ENCODE results near the gene ERVFRD-1.

ERVFRD-1 gene

GRCh38 chr6:11153447-11153846, 41.9 kb upstream of the ERVFRD-1 start:
- H4K20me1 ChIP-seq (ENCODE audit: insufficient read depth, low read length), result no peaks in the 10 kb centered on the region
- no peaks in the 10 kb centered on the region for H3K4me1 ChIP-seq (ENCODE audit: low read length)
- DNase-seq, result no peak
- no peaks in the 10 kb centered on the region for H3K9me2 ChIP-seq (replicated peaks; ENCODE audit: insufficient read depth, low read length)
- no peak for TF ChIP-seq EZH2phosphoT487 (IDR thresholded peaks at IDR 0.05; ENCODE audit: low read length)
- TF ChIP-seq EZH2 (optimal IDR thresholded peaks at IDR 0.05; ENCODE audit: low read depth, low read length), result no peak
- no peak for TF ChIP-seq CTCF (IDR thresholded peaks at IDR 0.05; ENCODE audit: low read length)
- no peaks in the 10 kb centered on the region for H3K27me3 ChIP-seq (replicated peaks; ENCODE audit: insufficient read depth, low read length)
- no peak overlapping the region for H3K4me2 ChIP-seq (ENCODE audit: low read depth, low read length)
- H3K9ac ChIP-seq (ENCODE audit: low read length), result no peak overlapping the region
- no peaks in the 10 kb centered on the region for H3K79me2 ChIP-seq (ENCODE audit: low read length)
- H3K4me3 ChIP-seq (ENCODE audit: low read length), result no peak overlapping the region
- no peaks in the 10 kb centered on the region for H3K36me3 ChIP-seq (replicated peaks; ENCODE audit: insufficient read depth, low read length)
- no peak overlapping the region for H2AFZ ChIP-seq (ENCODE audit: low read length)
- H3F3A ChIP-seq (ENCODE audit: insufficient read depth, low read length), result no peaks in the 10 kb centered on the region
- no peaks in the 10 kb centered on the region for H3K9me3 ChIP-seq (replicated peaks; ENCODE audit: insufficient read depth, low read length)
- H3K27ac ChIP-seq (ENCODE audit: low read length), result no peak overlapping the region

- no peaks in the 10 kb centered on the region for H3K4me1 ChIP-seq (ENCODE audit: low read length)
- no peaks in the 10 kb centered on the region for H3K9me2 ChIP-seq (replicated peaks; ENCODE audit: insufficient read depth, low read length)
- no peak for TF ChIP-seq EZH2phosphoT487 (IDR thresholded peaks at IDR 0.05; ENCODE audit: low read length)
- TF ChIP-seq EZH2 (optimal IDR thresholded peaks at IDR 0.05; ENCODE audit: low read depth, low read length), result no peak
- TF ChIP-seq CTCF (IDR thresholded peaks at IDR 0.05; ENCODE audit: low read length), result no peak
- no peaks in the 10 kb centered on the region for H3K27me3 ChIP-seq (replicated peaks; ENCODE audit: insufficient read depth, low read length)
- no peaks in the 10 kb centered on the region for H3K79me2 ChIP-seq (ENCODE audit: low read length)
- no peak overlapping the region for H3K4me3 ChIP-seq (ENCODE audit: low read length)
- no peak overlapping the region for H2AFZ ChIP-seq (ENCODE audit: low read length)
- no peak overlapping the region for H3K9ac ChIP-seq (ENCODE audit: low read length)
- H3K9me3 ChIP-seq (replicated peaks; ENCODE audit: insufficient read depth, low read length), result no peaks in the 10 kb centered on the region
- H3F3A ChIP-seq (ENCODE audit: insufficient read depth, low read length), result no peaks in the 10 kb centered on the region
- H4K20me1 ChIP-seq (ENCODE audit: insufficient read depth, low read length), result no peaks in the 10 kb centered on the region
- H3K27ac ChIP-seq (ENCODE audit: low read length), result no peak overlapping the region
- no peaks in the 10 kb centered on the region for H3K36me3 ChIP-seq (replicated peaks; ENCODE audit: insufficient read depth, low read length)
- no peak for DNase-seq
- no peak overlapping the region for H3K4me2 ChIP-seq (ENCODE audit: low read depth, low read length)
Measured at GRCh38 chr6:11152581-11152980, 41.1 kb upstream of the ERVFRD-1 start.

GRCh38 chr6:11151488-11151887, 40.0 kb upstream of the ERVFRD-1 start:
- H3K27me3 ChIP-seq (replicated peaks; ENCODE audit: insufficient read depth, low read length), result no peaks in the 10 kb centered on the region
- H3K79me2 ChIP-seq (ENCODE audit: low read length), result no peaks in the 10 kb centered on the region
- H3K4me2 ChIP-seq (ENCODE audit: low read depth, low read length), result no peak overlapping the region
- H3K4me3 ChIP-seq (ENCODE audit: low read length), result no peak overlapping the region
- H3K4me1 ChIP-seq (ENCODE audit: low read length), result no peaks in the 10 kb centered on the region
- H2AFZ ChIP-seq (ENCODE audit: low read length), result no peak overlapping the region
- H3K36me3 ChIP-seq (replicated peaks; ENCODE audit: insufficient read depth, low read length), result no peaks in the 10 kb centered on the region
- H3K9ac ChIP-seq (ENCODE audit: low read length), result no peak overlapping the region
- no peak overlapping the region for H3K27ac ChIP-seq (ENCODE audit: low read length)
- H3F3A ChIP-seq (ENCODE audit: insufficient read depth, low read length), result no peaks in the 10 kb centered on the region
- DNase-seq, result no peak
- TF ChIP-seq CTCF (IDR thresholded peaks at IDR 0.05; ENCODE audit: low read length), result no peak
- TF ChIP-seq EZH2phosphoT487 (IDR thresholded peaks at IDR 0.05; ENCODE audit: low read length), result no peak
- no peak for TF ChIP-seq EZH2 (optimal IDR thresholded peaks at IDR 0.05; ENCODE audit: low read depth, low read length)
- no peaks in the 10 kb centered on the region for H3K9me3 ChIP-seq (replicated peaks; ENCODE audit: insufficient read depth, low read length)
- H3K9me2 ChIP-seq (replicated peaks; ENCODE audit: insufficient read depth, low read length), result no peaks in the 10 kb centered on the region
- H4K20me1 ChIP-seq (ENCODE audit: insufficient read depth, low read length), result no peaks in the 10 kb centered on the region

Data from MM.1S (cell line).